HEK293 (cell line): ENCODE data around the gene B3GNT3.

ENCODE experiments used
- CTCF ChIA-PET: fragments of 350-600 bp; formaldehyde crosslinking; extraction: SDS; loops from one replicate; lab custom pipeline; 2021; ENCODE audit warnings: antibody characterized with exemption; lab: Yijun Ruan, JAX
- POLR2A ChIA-PET: fragments of 300-600 bp; formaldehyde crosslinking; extraction: SDS; loops from one replicate; lab custom pipeline; 2020; ENCODE audit warnings: antibody characterized with exemption, inconsistent platforms; lab: Yijun Ruan, JAX
- H3K27ac ChIP-seq: fragments of 200-500 bp; sonication (Bioruptor generic); 2 replicates; pipeline ENCODE4 v1.5.1; 2014; ENCODE audit warnings: low read depth, low read length, control low read depth, inconsistent platforms; ENCODE audit errors: extremely low read depth
- H3K36me3 ChIP-seq, 2 experiments: fragments of 200-500 bp in 1 of 2; sonication (Bioruptor generic) in 1 of 2; 1 replicate in 1 of 2; 2 replicates in 1 of 2; pipeline ENCODE4 v1.5.1; 2014 to 2017; ENCODE audit warnings: inconsistent platforms in 2 of 2, low read length in 2 of 2; ENCODE audit not compliant: control insufficient read depth in 2 of 2, insufficient read depth in 1 of 2
- H3K4me1 ChIP-seq: fragments of 200-500 bp; sonication (Bioruptor generic); 2 replicates; pipeline ENCODE4 v1.5.1; 2014; ENCODE audit warnings: mild to moderate bottlenecking, low read length, inconsistent platforms; ENCODE audit not compliant: control insufficient read depth, insufficient read depth
- H3K4me3 ChIP-seq: 2 replicates; pipeline ENCODE4 v1.5.1; 2011; ENCODE audit warnings: low read depth, mild to moderate bottlenecking, control low read depth, low read length, moderate library complexity
- H3K9me3 ChIP-seq: fragments of 200-500 bp; sonication (Bioruptor generic); 2 replicates; pipeline ENCODE4 v1.5.1; 2014; ENCODE audit warnings: low read depth, low read length, inconsistent platforms; ENCODE audit not compliant: control insufficient read depth, insufficient read depth
- GLIS2 ChIP-seq: fragments of 450-650 bp; formaldehyde crosslinking; IDR thresholded peaks from 2 replicates; pipeline ENCODE4 v1.5.1; 2016; ENCODE audit warnings: missing biosample characterization, missing genetic modification characterization
- KLF16 ChIP-seq: fragments of 450-650 bp; formaldehyde crosslinking; IDR thresholded peaks from 2 replicates; pipeline ENCODE4 v1.5.1; 2017; ENCODE audit warnings: missing biosample characterization, missing genetic modification characterization
- KLF17 ChIP-seq: fragments of 450-650 bp; formaldehyde crosslinking; IDR thresholded peaks from 2 replicates; pipeline ENCODE4 v1.5.1; 2016; ENCODE audit warnings: missing biosample characterization, missing genetic modification characterization
- PATZ1 ChIP-seq: fragments of 450-650 bp; formaldehyde crosslinking; IDR thresholded peaks from 2 replicates; pipeline ENCODE4 v1.5.1; 2016; ENCODE audit warnings: missing biosample characterization, missing genetic modification characterization
- PRDM10 ChIP-seq: fragments of 450-650 bp; formaldehyde crosslinking; IDR thresholded peaks from 2 replicates; pipeline ENCODE4 v1.5.1; 2016; ENCODE audit warnings: missing biosample characterization, missing genetic modification characterization
- PRDM2 ChIP-seq: fragments of 450-650 bp; formaldehyde crosslinking; IDR thresholded peaks from 2 replicates; pipeline ENCODE4 v1.5.1; 2016; ENCODE audit warnings: missing biosample characterization, missing genetic modification characterization, borderline replicate concordance
- ZBTB10 ChIP-seq: fragments of 450-650 bp; formaldehyde crosslinking; IDR thresholded peaks from 2 replicates; pipeline ENCODE4 v1.5.1; 2016; ENCODE audit warnings: missing biosample characterization, missing genetic modification characterization
- ZBTB11 ChIP-seq: fragments of 450-650 bp; formaldehyde crosslinking; conservative IDR thresholded peaks from 2 replicates; pipeline ENCODE4 v1.5.1; 2016; ENCODE audit warnings: low read depth, missing biosample characterization, missing genetic modification characterization
- ZBTB26 ChIP-seq: fragments of 450-650 bp; formaldehyde crosslinking; optimal IDR thresholded peaks from 2 replicates; pipeline ENCODE3; 2016; ENCODE audit warnings: missing biosample characterization, mild to moderate bottlenecking, missing genetic modification characterization
- ZFP3 ChIP-seq: fragments of 450-650 bp; formaldehyde crosslinking; IDR thresholded peaks from 2 replicates; pipeline ENCODE4 v1.5.1; 2016; ENCODE audit warnings: low read depth, missing biosample characterization, missing genetic modification characterization
- ZNF211 ChIP-seq: fragments of 450-650 bp; formaldehyde crosslinking; IDR thresholded peaks from 2 replicates; pipeline ENCODE4 v1.5.1; 2016; ENCODE audit warnings: low read depth, missing biosample characterization, missing genetic modification characterization

Gene B3GNT3

GRCh38 chr19:17841371-17841809 is 46.5 kb downstream of the B3GNT3 start (continued):
- 0 out of 2 replicates have a peak, but pooled peaks have one; percentile 22 for TF ChIP-seq ZBTB11 (tag by site-specific recombination)
- TF ChIP-seq ZNF211 = no peak
- TF ChIP-seq GLIS2 (tag by site-specific recombination) = 0 out of 2 replicates have a peak, but pooled peaks have one; percentile 20
- no peak for TF ChIP-seq PRDM2

- POLR2A ChIA-PET = interaction anchor here (1.3 kb wide), 1 partner anchor 17 kb away, joined by 3 read pairs; the partner anchor contains the start of gene RPL18A
- no peaks in the 10 kb centered on the region for H3K36me3 ChIP-seq
- CTCF ChIA-PET = interaction anchor here (0.5 kb wide), 1 partner anchor 10 kb away, joined by 3 read pairs; no protein-coding TSS in a partner anchor
- TF ChIP-seq PATZ1 (peak; percentile 93), ZFP3 (tag by site-specific recombination) (no peak), PRDM10 (peak; percentile 86), KLF17 (tag by site-specific recombination) (peak; percentile 46; the same call in 1 of the 2 replicates), ZBTB26 (tag by site-specific recombination) (peak; percentile 2), KLF16 (tag by site-specific recombination) (peak; percentile 76; the same call in 1 of the 2 replicates), ZBTB10 (no peak)
These were observed 47.1 kb downstream of the B3GNT3 start for GRCh38 chr19:17841810-17842662.

More at GRCh38 chr19:17841810-17842662, 47.1 kb downstream of the B3GNT3 start:
- Histone ChIP-seq H3K4me1 (no peaks in the 10 kb centered on the region), H3K4me3 (no peak overlapping the region), H3K27ac (no peak overlapping the region), H3K9me3 (no peaks in the 10 kb centered on the region)
